Loucy (cell line): ENCODE results near the gene PCDHA12.
A peak's percentile ranks its signal among the peaks of the same experiment; 100 is the strongest.
"Not testable (repeated sequence)": the region's sequence is repeated elsewhere in the genome, so short reads cannot be mapped to it uniquely, and the experiment has no call there.

ENCODE experiments used
- H2AFZ ChIP-seq: fragments of 200-600 bp; sonication (generic); 2 replicates; pipeline ENCODE4 v1.6.0; 2016; ENCODE audit warnings: antibody characterized with exemption, mild to moderate bottlenecking, low read length, moderate library complexity
- H3F3A ChIP-seq: fragments of 200-600 bp; 2 replicates; pipeline ENCODE4 v1.6.0; 2016; ENCODE audit warnings: antibody characterized with exemption, low read depth, mild to moderate bottlenecking
- H3K27me3 ChIP-seq: fragments of 200-600 bp; sonication (generic); 2 replicates; pipeline ENCODE4 v1.6.1; 2014; ENCODE audit warnings: low read length, mild to moderate bottlenecking; ENCODE audit not compliant: insufficient read depth, poor library complexity, severe bottlenecking
- H3K36me3 ChIP-seq: fragments of 200-600 bp; sonication (generic); 2 replicates; pipeline ENCODE4 v1.6.1; 2016; ENCODE audit warnings: low read length; ENCODE audit not compliant: insufficient read depth
- H3K4me1 ChIP-seq: fragments of 200-600 bp; sonication (generic); 2 replicates; pipeline ENCODE4 v1.5.1; 2014; ENCODE audit warnings: low read length, mild to moderate bottlenecking; ENCODE audit not compliant: insufficient read depth, poor library complexity, severe bottlenecking
- H3K4me2 ChIP-seq: fragments of 200-600 bp; sonication (generic); 2 replicates; pipeline ENCODE4 v1.6.0; 2014; ENCODE audit warnings: antibody characterized with exemption, low read length, low read depth, mild to moderate bottlenecking; ENCODE audit not compliant: poor library complexity, severe bottlenecking
- H3K4me3 ChIP-seq: fragments of 200-600 bp; sonication (generic); 2 replicates; pipeline ENCODE4 v1.5.1; 2014; ENCODE audit warnings: low read length, mild to moderate bottlenecking, mixed read lengths; ENCODE audit not compliant: poor library complexity, severe bottlenecking
- H3K79me2 ChIP-seq: fragments of 200-600 bp; sonication (generic); 2 replicates; pipeline ENCODE4 v1.6.1; 2014; ENCODE audit warnings: low read length; ENCODE audit not compliant: insufficient read depth
- H3K9ac ChIP-seq: fragments of 200-600 bp; sonication (generic); 2 replicates; pipeline ENCODE4 v1.6.0; 2014; ENCODE audit warnings: mild to moderate bottlenecking, low read depth, low read length, moderate library complexity; ENCODE audit not compliant: poor library complexity, severe bottlenecking
- H3K9me2 ChIP-seq: fragments of 200-600 bp; sonication (generic); replicated peaks from 2 replicates; pipeline ENCODE4 v1.6.1; 2016; ENCODE audit warnings: low read depth, low read length, mixed read lengths
- H3K9me3 ChIP-seq: fragments of 200-600 bp; sonication (generic); 2 replicates; pipeline ENCODE4 v1.6.1; 2014; ENCODE audit warnings: mild to moderate bottlenecking, antibody characterized with exemption, low read length, low read depth; ENCODE audit not compliant: insufficient read depth
- H4K20me1 ChIP-seq: fragments of 200-600 bp; sonication (generic); 2 replicates; pipeline ENCODE4 v1.6.0; 2014; ENCODE audit warnings: antibody characterized with exemption, low read length, mild to moderate bottlenecking; ENCODE audit not compliant: insufficient read depth, poor library complexity, severe bottlenecking
- EZH2phosphoT487 ChIP-seq: fragments of 200-600 bp; IDR thresholded peaks from 2 replicates; pipeline ENCODE4 v1.6.1; 2018; ENCODE audit warnings: antibody characterized with exemption, mild to moderate bottlenecking, moderate library complexity, borderline replicate concordance
- TF ChIP-seq, protein P1 (sequence below): fragments of 200-600 bp; sonication (generic); conservative IDR thresholded peaks from 2 replicates; pipeline ENCODE4 v1.5.1; 2014; ENCODE audit warnings: mild to moderate bottlenecking, antibody characterized with exemption, low read length

The PCDHA12 gene, protein sequence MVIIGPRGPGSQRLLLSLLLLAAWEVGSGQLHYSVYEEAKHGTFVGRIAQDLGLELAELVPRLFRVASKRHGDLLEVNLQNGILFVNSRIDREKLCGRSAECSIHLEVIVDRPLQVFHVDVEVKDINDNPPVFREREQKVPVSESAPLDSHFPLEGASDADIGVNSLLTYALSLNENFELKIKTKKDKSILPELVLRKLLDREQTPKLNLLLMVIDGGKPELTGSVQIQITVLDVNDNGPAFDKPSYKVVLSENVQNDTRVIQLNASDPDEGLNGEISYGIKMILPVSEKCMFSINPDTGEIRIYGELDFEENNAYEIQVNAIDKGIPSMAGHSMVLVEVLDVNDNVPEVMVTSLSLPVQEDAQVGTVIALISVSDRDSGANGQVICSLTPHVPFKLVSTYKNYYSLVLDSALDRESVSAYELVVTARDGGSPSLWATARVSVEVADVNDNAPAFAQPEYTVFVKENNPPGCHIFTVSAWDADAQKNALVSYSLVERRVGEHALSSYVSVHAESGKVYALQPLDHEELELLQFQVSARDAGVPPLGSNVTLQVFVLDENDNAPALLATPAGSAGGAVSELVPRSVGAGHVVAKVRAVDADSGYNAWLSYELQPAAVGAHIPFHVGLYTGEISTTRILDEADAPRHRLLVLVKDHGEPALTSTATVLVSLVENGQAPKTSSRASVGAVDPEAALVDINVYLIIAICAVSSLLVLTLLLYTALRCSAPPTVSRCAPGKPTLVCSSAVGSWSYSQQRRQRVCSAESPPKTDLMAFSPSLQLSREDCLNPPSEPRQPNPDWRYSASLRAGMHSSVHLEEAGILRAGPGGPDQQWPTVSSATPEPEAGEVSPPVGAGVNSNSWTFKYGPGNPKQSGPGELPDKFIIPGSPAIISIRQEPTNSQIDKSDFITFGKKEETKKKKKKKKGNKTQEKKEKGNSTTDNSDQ

DNA sequence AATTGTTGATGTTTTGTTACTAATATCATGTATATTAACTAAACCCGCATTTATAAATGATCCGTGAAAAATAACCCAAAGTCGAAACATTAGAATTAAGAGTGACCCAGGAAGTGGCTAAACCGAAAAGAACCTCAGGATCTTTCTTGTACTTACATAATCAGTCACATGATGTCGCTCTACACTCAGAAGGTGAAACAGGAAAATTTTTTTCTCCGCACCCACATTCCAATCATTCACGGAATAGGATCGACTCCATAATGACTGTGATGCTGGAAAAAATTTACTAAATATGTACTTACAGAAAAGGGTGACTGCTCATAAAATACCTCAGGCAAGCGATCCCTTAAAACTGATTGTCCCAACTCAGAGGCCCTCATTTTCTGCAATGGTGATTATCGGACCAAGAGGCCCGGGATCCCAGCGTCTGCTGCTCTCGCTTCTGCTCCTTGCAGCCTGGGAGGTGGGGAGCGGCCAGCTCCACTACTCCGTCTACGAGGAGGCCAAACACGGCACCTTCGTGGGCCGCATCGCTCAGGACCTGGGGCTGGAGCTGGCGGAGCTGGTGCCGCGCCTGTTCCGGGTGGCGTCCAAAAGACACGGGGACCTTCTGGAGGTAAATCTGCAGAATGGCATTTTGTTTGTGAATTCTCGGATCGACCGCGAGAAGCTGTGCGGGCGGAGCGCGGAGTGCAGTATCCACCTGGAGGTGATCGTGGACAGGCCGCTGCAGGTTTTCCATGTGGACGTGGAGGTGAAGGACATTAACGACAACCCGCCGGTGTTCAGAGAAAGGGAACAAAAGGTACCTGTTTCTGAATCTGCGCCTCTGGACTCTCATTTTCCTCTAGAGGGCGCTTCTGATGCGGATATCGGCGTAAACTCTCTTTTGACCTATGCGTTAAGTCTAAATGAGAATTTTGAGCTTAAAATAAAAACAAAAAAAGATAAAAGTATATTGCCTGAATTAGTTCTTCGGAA is at the start of gene PCDHA12:
TSS of gene PCDHA12 (plus strand) at position 224 of the 981 bp plus-strand sequence. CDS start at position 389, 165 bp downstream.
- H3K4me1 ChIP-seq = no peaks in the 10 kb centered on the region
- no peak within 1 kb of the TSS for H3K9ac ChIP-seq
- no peaks in the 10 kb centered on the region for H4K20me1 ChIP-seq
- H3K4me3 ChIP-seq = no peak within 1 kb of the TSS
- H3K79me2 ChIP-seq = no peaks in the 10 kb centered on the region
- H3K9me2 ChIP-seq = no peaks in the 10 kb centered on the region
- no peaks in the 10 kb centered on the region for H3K27me3 ChIP-seq
- H3F3A ChIP-seq = no peaks in the 10 kb centered on the region
- no peak within 1 kb of the TSS for H2AFZ ChIP-seq
- no peak within 1 kb of the TSS for H3K4me2 ChIP-seq
- TF ChIP-seq, protein P1, sequence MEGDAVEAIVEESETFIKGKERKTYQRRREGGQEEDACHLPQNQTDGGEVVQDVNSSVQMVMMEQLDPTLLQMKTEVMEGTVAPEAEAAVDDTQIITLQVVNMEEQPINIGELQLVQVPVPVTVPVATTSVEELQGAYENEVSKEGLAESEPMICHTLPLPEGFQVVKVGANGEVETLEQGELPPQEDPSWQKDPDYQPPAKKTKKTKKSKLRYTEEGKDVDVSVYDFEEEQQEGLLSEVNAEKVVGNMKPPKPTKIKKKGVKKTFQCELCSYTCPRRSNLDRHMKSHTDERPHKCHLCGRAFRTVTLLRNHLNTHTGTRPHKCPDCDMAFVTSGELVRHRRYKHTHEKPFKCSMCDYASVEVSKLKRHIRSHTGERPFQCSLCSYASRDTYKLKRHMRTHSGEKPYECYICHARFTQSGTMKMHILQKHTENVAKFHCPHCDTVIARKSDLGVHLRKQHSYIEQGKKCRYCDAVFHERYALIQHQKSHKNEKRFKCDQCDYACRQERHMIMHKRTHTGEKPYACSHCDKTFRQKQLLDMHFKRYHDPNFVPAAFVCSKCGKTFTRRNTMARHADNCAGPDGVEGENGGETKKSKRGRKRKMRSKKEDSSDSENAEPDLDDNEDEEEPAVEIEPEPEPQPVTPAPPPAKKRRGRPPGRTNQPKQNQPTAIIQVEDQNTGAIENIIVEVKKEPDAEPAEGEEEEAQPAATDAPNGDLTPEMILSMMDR = 0 out of 2 replicates have a peak, but pooled peaks have one; percentile 10
- no peak for TF ChIP-seq EZH2phosphoT487
- H3K36me3 ChIP-seq = no peaks in the 10 kb centered on the region
- peaks cover 4% of the 10 kb centered on the region; the same call in 1 of the 2 replicates for H3K9me3 ChIP-seq

DNA sequence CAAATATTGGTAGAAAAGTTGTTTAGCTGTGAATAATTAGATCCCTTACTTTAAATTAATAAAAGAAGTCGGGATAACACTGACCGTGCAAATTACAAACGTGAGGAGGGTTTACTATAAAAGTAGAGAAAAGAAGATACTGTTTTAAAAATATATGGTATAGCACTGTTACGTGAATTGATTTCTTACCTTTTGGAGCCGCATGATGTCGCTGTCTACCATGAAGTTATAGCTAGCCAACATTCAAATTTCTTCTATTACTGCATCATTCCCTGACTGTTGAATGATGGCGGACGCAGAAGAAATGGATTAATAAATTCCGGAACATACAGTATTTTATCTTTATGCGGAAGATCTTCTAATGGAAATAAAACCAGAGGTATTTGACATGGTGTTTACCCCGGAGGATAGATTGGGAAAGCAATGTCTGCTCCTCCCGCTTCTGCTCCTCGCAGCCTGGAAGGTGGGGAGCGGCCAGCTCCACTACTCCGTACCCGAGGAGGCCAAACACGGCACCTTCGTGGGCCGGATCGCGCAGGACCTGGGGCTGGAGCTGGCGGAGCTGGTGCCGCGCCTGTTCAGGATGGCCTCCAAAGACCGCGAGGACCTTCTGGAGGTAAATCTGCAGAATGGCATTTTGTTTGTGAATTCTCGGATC is 47.3 kb upstream of the PCDHA12 start, which contains the start of gene PCDHA6:
TSS of gene PCDHA6 (plus strand) at position 257 of the 658 bp plus-strand sequence. CDS start at position 389, 132 bp downstream.
- Histone ChIP-seq H3K9me3 (no peaks in the 10 kb centered on the region), H3K79me2 (no peaks in the 10 kb centered on the region), H3K4me1 (no peaks in the 10 kb centered on the region), H3K27me3 (no peaks in the 10 kb centered on the region), H3K4me2 (no peak within 1 kb of the TSS), H3K36me3 (no peaks in the 10 kb centered on the region), H3F3A (no peaks in the 10 kb centered on the region), H2AFZ (no peak within 1 kb of the TSS), H3K9ac (no peak within 1 kb of the TSS), H3K9me2 (no peaks in the 10 kb centered on the region), H4K20me1 (no peaks in the 10 kb centered on the region), H3K4me3 (no peak within 1 kb of the TSS)
- TF ChIP-seq, protein P1 = no peak
- TF ChIP-seq EZH2phosphoT487 = no peak

DNA sequence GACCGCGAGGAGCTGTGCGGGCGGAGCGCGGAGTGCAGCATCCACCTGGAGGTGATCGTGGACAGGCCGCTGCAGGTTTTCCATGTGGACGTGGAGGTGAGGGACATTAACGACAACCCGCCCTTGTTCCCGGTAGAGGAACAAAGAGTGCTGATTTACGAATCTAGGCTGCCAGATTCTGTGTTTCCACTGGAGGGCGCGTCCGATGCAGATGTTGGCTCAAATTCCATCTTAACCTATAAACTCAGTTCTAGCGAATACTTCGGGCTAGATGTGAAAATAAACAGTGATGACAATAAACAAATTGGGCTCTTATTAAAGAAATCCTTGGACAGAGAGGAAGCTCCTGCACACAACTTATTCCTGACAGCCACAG is 46.8 kb upstream of the PCDHA12 start:
- no peak for TF ChIP-seq EZH2phosphoT487
- TF ChIP-seq, protein P1 = no peak
- no peak overlapping the region for H3K4me2 ChIP-seq
- H3K27me3 ChIP-seq = no peaks in the 10 kb centered on the region
- no peaks in the 10 kb centered on the region for H3K4me1 ChIP-seq
- no peak overlapping the region for H3K9ac ChIP-seq
- H4K20me1 ChIP-seq = no peaks in the 10 kb centered on the region
- H3K79me2 ChIP-seq = no peaks in the 10 kb centered on the region
- H2AFZ ChIP-seq = no peak overlapping the region
- no peaks in the 10 kb centered on the region for H3F3A ChIP-seq
- H3K36me3 ChIP-seq = no peaks in the 10 kb centered on the region
- no peak overlapping the region for H3K4me3 ChIP-seq
- H3K9me2 ChIP-seq = no peaks in the 10 kb centered on the region
- no peaks in the 10 kb centered on the region for H3K9me3 ChIP-seq

DNA sequence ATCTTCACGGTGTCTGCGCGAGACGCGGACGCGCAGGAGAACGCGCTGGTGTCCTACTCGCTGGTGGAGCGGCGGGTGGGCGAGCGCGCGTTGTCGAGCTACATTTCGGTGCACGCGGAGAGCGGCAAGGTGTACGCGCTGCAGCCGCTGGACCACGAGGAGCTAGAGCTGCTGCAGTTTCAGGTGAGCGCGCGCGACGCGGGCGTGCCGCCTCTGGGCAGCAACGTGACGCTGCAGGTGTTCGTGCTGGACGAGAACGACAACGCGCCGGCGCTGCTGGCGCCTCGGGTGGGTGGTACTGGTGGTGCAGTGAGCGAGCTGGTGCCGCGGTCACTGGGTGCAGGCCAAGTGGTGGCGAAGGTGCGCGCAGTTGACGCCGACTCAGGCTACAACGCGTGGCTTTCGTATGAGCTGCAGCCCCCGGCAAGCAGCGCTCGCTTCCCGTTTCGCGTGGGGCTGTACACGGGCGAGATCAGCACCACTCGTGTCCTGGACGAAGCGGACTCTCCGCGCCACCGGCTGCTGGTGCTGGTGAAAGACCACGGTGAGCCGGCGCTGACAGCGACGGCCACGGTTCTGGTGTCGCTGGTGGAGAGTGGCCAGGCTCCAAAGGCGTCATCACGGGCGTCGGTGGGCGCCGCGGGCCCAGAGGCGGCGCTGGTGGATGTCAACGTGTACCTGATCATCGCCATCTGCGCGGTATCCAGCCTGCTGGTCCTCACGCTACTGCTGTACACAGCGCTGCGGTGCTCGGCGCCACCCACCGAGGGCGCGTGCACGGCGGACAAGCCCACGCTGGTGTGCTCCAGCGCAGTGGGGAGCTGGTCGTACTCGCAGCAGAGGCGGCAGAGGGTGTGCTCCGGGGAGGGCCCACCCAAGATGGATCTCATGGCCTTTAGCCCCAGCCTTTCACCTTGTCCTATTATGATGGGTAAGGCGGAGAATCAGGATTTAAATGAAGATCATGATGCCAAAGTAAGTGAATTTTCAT is 45.3 kb upstream of the PCDHA12 start:
- H3K9ac ChIP-seq, H3K4me2 ChIP-seq, H3K27me3 ChIP-seq, H4K20me1 ChIP-seq, H3F3A ChIP-seq, H3K79me2 ChIP-seq, H3K9me2 ChIP-seq, H3K36me3 ChIP-seq, H3K4me1 ChIP-seq, H2AFZ ChIP-seq, H3K4me3 ChIP-seq, H3K9me3 ChIP-seq: not testable (repeated sequence)
